HEK293 (cell line): ENCODE results near the gene RIN3.

Experiments used
- CTCF ChIP-seq: fragments of 450-650 bp; formaldehyde crosslinking; IDR thresholded peaks from 2 replicates; pipeline ENCODE4 v1.5.1; 2016; ENCODE audit warnings: missing biosample characterization, missing genetic modification characterization
- PRDM10 ChIP-seq: fragments of 450-650 bp; formaldehyde crosslinking; IDR thresholded peaks from 2 replicates; pipeline ENCODE4 v1.5.1; 2016; ENCODE audit warnings: missing biosample characterization, missing genetic modification characterization
- REST ChIP-seq: fragments of 450-650 bp; formaldehyde crosslinking; IDR thresholded peaks from 2 replicates; pipeline ENCODE4 v1.5.1; 2016; ENCODE audit warnings: missing biosample characterization, missing genetic modification characterization
- TCF7L2 ChIP-seq: IDR thresholded peaks from 2 replicates; pipeline ENCODE4 v1.6.1; 2011; ENCODE audit warnings: low read depth, mild to moderate bottlenecking, inconsistent platforms, low read length, moderate library complexity, borderline replicate concordance
- ZBTB20 ChIP-seq: fragments of 450-650 bp; formaldehyde crosslinking; IDR thresholded peaks from 2 replicates; pipeline ENCODE4 v1.5.1; 2016; ENCODE audit warnings: missing biosample characterization, missing genetic modification characterization
- ZNF184 ChIP-seq: fragments of 450-650 bp; IDR thresholded peaks from 2 replicates; pipeline ENCODE4 v1.5.1; 2018; ENCODE audit warnings: missing biosample characterization, mild to moderate bottlenecking, missing genetic modification characterization
- ZNF24 ChIP-seq: fragments of 450-650 bp; formaldehyde crosslinking; IDR thresholded peaks from 2 replicates; pipeline ENCODE4 v1.5.1; 2016; ENCODE audit warnings: missing biosample characterization, missing genetic modification characterization
- ZNF529 ChIP-seq: fragments of 450-650 bp; formaldehyde crosslinking; IDR thresholded peaks from 2 replicates; pipeline ENCODE4 v1.5.1; 2017; ENCODE audit warnings: missing genetic modification characterization, missing biosample characterization; ENCODE audit not compliant: insufficient replicate concordance
- ZNF571 ChIP-seq: fragments of 450-650 bp; formaldehyde crosslinking; IDR thresholded peaks from 2 replicates; pipeline ENCODE4 v1.5.0; 2017; ENCODE audit warnings: missing biosample characterization, missing genetic modification characterization
- ZNF707 ChIP-seq: fragments of 450-650 bp; formaldehyde crosslinking; IDR thresholded peaks from 2 replicates; pipeline ENCODE4 v1.5.1; 2016; ENCODE audit warnings: missing biosample characterization, missing genetic modification characterization
- TF ChIP-seq, protein P1 (sequence below): fragments of 450-650 bp; formaldehyde crosslinking; IDR thresholded peaks from 2 replicates; pipeline ENCODE4 v1.5.1; 2016; ENCODE audit warnings: missing biosample characterization, missing genetic modification characterization, low read depth

- TF ChIP-seq ZNF24 (tag by site-specific recombination) (no peak), ZNF184 (no peak), ZBTB20 (tag by site-specific recombination) (no peak), ZNF707 (tag by site-specific recombination) (no peak), CTCF (tag by site-specific recombination) (no peak), ZNF571 (no peak), TCF7L2 (no peak), PRDM10 (tag by site-specific recombination) (no peak), ZNF529 (tag by site-specific recombination) (no peak), REST (tag by site-specific recombination) (no peak)
- TF ChIP-seq, protein P1, sequence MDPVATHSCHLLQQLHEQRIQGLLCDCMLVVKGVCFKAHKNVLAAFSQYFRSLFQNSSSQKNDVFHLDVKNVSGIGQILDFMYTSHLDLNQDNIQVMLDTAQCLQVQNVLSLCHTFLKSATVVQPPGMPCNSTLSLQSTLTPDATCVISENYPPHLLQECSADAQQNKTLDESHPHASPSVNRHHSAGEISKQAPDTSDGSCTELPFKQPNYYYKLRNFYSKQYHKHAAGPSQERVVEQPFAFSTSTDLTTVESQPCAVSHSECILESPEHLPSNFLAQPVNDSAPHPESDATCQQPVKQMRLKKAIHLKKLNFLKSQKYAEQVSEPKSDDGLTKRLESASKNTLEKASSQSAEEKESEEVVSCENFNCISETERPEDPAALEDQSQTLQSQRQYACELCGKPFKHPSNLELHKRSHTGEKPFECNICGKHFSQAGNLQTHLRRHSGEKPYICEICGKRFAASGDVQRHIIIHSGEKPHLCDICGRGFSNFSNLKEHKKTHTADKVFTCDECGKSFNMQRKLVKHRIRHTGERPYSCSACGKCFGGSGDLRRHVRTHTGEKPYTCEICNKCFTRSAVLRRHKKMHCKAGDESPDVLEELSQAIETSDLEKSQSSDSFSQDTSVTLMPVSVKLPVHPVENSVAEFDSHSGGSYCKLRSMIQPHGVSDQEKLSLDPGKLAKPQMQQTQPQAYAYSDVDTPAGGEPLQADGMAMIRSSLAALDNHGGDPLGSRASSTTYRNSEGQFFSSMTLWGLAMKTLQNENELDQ, result no peak
These were observed 39.9 kb downstream of the RIN3 start for GRCh38 chr14:92553438-92553837.
